HG03457 (cell line): ENCODE measurements around the gene MELK.

ENCODE experiments used
- ATAC-seq: cut with Tn5 transposase; IDR thresholded peaks from one replicate; pipeline ENCODE4 v1.9.1; 2021; ENCODE audit warnings: moderate number of reproducible peaks; ENCODE audit not compliant: unreplicated experiment

Gene MELK

DNA sequence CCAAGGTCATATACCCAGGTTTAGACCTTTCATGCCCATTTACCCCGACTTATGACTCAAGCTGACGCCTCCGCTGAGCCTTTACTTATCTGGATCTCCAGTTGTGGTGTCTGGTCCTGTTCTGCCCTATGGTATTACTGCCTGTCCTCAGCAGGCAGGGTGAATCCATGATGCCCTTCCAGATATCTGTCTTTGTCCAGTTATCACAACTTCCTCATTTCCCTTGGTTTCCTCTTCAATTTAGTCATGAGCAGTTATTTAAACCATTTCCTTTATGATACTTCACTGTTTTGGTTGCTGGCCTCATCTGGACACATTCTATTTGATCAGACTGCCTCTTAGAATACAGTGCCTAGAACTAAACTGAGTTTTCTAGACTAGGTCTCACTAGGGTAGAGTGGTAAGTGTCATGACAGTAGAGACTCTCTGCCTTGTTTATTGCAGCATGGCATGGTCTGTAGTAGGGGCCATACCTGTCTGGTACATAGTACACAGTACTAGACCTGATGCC lies 93.3 kb downstream of the MELK start:
- ATAC-seq, result no peak

DNA sequence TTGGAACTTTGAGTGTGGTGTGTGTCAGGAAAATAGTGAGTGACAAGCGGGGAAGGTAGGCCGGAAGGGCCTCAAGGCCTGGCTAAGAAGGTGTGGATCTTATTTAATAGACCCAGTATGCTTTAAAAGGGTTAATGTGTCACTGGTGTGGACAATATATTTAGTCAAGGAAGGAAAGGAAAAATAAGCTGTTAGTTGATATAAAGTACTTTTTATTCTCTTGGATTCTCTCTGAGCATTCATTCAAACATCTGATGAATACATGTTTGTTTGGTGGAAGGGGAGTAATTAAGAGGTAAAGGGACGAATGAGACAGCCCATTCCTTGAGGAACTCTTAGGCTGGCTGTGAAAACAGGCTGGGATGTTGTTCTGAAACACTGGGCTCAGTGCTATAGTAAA lies 98.9 kb downstream of the MELK start:
- ATAC-seq, result no peak

DNA sequence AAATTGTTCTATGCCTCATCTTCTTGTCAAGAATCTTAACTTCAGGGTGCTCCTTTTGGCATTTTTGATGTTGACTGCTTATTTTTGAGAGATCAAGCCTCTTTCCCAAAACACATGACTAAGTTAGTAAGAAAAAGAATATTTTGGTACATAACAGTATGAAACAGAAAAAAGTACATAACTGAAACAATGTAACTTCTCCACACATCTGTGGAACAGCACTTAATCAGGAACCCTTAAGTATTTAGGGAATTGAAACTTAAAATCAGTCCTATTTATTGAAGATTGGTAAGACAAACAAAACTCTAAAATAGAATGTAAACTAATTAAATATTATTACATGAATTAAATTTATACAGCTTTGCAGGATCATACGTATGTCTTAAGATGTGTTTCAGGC lies 103.4 kb downstream of the MELK start:
- ATAC-seq, result no peak

DNA sequence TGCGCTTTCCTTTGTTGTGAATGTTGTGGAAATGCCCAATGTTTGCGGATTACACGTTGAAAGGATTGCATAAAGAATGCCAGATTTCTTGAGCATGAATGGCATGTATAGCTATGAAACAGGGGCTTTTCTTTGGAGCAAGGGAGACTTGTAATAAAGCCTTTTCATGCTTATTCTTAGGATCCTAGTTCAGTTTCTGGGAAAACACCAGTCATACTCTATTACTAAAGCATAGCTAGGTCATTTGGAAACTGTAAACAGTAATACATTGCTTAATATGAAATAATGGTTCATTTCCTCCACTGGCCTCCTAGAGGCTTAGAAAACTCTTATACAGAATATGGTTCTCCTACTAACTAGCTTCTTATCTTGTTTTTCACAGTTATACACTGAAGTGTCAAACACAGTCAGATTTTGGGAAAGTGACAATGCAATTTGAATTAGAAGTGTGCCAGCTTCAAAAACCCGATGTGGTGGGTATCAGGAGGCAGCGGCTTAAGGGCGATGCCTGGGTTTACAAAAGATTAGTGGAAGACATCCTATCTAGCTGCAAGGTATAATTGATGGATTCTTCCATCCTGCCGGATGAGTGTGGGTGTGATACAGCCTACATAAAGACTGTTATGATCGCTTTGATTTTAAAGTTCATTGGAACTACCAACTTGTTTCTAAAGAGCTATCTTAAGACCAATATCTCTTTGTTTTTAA lies 104.2 kb downstream of the MELK start:
- no peak for ATAC-seq

DNA sequence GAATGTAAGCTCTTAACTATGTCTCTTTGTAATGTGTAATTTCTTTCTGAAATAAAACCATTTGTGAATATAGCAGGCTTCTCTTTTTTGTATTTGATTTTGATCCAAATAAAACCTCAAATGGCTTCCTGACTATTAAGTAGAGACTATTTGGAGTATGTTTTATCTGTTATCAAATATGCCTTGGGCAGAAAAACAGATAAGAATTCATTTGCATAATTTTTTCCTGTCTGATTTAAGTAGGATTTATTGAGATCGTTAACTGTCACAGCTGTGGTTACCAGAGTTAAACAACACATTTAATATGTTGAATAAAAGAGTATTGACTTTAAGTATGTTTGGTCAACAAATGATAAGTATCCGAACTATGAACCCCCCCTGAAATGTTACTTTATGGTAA lies 104.9 kb downstream of the MELK start:
- no peak for ATAC-seq

- no peak for ATAC-seq
These were observed 107.0 kb downstream of the MELK start for GRCh38 chr9:36679710-36680109.

GRCh38 chr9:36686471-36686870 lies 113.8 kb downstream of the MELK start:
- ATAC-seq, result no peak

DNA sequence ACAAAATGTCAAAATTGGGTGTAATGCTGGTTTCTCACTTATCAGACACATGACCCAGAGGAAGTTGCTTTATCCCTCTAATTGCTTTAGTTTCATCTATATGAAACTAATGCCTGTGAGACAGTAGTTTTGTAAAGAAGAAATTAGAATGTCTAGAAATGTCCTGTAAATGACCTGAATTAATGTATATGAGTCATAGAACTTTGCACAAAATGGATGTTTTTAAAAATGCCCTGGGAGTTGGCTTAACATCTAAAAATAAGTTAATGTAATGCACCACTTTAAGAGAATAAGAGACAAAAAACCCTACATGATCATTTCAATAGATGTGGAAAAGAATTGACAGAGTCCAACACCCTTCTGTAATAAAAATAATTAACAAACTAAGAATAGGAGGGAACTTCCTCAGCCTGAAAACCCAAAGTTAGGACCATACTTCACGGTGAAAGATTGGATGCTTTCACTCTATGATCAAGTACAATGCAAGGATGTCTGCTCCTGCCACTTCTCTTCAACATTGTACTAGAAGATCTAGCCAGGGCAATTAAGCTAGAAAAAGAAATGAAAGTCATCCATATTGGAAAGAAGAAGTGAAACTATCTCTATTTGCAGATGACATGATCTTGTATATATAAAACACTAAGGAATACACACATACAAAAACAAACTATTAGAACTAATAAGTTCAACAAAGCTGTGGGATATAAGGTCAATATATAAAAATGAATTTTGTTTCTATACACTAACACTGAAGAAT lies 117.9 kb downstream of the MELK start:
- ATAC-seq, result no peak

DNA sequence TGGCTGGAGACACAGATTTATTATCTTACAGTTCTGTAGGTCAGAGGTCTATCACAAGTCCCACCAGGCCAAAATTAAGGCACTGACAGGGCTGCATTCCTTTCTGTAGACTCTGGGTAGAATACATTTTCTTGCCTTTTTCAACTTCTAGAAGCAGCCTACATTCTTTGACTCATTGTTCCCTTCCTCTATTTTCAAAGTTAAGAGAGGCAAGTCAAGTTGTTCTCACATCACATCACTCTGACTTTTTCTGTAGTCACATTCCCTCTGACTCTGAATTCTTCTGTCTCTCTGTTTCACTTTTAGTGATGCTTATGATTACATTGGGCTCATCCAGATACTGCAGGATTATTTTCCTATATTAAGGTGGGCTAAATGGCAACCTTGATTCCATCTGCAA lies 119.0 kb downstream of the MELK start:
- ATAC-seq, result no peak

DNA sequence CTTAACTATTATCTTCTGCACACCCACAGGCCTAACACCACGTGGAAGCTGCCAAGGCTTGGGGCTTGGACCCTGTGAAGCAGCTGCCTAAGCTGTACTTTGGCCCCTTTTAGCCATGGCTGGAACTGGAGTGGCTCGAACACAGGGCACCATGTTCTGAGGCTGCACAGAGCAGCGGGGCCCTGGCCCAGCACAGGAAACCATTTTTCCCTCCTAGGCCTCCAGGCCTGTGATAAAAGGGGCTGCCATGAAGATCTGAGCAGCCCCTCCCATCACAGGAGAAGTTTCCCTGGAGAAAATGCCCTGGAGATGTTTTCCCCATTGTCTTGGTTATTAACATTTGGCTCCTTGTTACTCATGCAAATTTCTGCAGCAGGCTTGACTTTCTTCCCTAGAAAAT lies 126.3 kb downstream of the MELK start:
- no peak for ATAC-seq

DNA sequence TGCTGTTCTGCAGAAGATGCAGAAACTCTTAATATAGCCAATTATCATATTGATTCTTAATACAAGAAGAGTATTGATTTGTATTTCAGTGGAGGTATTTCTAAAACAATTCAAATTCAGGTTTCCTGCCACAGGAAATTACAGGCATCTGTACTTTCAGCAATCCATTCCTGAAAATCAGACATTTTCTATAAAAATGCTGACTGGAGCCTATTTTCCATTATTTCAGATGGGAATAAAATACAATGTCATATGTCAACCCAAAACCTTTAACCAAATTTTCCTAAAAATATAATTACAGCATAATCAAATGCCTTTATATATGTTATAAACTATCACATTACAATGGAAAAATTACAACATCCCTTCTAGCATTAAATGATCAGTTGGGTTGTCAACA lies 131.5 kb downstream of the MELK start:
- no peak for ATAC-seq

DNA sequence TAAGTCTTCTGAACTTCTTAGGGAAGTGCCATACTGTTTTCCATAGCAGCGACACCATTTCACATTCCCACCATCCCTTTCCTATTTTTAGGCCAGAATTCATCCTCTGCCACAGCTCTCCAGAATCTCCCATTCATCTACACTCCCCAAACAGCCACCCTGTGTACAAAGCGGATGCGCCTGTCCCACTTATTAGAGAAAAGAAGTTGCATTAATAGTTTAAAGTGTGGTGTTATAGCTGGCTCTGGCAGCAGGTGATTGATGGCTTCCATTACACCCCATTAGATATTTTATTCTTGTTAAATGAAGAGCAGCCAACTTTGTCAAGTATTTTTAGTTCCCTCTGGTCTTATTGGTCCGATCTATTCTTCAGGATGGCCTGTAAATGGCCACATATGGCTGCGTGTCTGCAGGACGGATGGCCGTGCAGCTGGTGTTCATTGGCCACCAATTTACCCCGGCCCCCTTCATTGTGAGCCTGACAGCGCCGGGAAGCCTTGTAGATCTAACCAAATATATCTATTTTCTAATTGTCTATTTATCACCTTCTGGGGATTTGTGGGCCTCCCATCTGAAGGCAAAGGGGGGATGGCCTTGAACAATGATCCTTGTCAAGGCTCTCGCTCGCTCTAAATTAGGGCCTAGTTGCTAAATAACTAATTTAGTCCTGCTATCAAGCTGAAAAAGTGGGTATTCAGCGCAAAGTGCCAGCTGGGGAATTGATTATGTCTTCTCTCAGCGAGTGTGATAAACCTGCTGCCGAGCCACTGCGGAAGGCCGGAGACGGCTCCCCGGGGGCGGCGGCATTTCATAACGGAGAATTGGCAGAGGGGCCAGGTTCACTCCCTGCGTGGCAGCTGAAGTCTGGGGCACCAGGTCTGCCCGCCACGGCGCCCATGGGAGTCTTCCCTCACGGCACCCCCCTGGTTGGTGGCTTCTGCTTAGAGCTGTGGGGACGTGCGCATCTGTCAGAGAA lies 141.1 kb downstream of the MELK start:
- ATAC-seq, result no peak

GRCh38 chr9:36716496-36716895 lies 143.8 kb downstream of the MELK start:
- ATAC-seq, result no peak

- no peak for ATAC-seq
These were observed 144.6 kb downstream of the MELK start for GRCh38 chr9:36717276-36717675.

DNA sequence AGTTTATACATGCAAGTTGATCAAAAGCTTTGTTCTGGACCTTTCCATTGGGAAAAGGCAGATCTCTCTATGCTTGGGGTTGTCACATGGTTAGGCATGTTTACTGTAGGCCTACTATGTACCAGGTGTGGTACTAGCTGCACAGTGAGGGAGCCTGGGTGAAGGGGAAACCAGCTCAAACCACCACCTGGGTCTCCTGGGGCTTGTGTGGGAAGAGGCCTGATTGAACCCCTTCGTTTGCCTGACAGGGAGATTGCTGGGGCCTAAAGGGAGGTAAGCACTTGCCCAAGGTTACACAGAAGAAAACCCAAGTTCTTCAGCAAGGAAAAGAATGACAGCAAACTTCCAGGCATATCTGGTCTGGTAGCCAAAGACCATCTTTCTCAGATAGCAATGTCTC lies 145.9 kb downstream of the MELK start:
- no peak for ATAC-seq

GRCh38 chr9:36720043-36720442 lies 147.3 kb downstream of the MELK start:
- ATAC-seq, result no peak

GRCh38 chr9:36721846-36722588 lies 149.3 kb downstream of the MELK start:
- ATAC-seq, result no peak

- no peak for ATAC-seq
These were observed 153.2 kb downstream of the MELK start for GRCh38 chr9:36725777-36726356.
